Activated naive CD8-positive, alpha-beta T cell (primary cell): ENCODE measurements around the gene KCMF1.
"Not testable (repeated sequence)": the region's sequence is repeated elsewhere in the genome, so short reads cannot be mapped to it uniquely, and the experiment has no call there.

Source experiments
- H3K27ac Mint-ChIP-seq: one replicate; pipeline ENCODE4 v1.8.0; 2021; ENCODE audit warnings: mixed read lengths
- H3K27me3 Mint-ChIP-seq: one replicate; pipeline ENCODE4 v1.8.0; 2021; ENCODE audit warnings: mixed read lengths
- H3K36me3 Mint-ChIP-seq: one replicate; pipeline ENCODE4 v1.8.0; 2021; ENCODE audit warnings: mixed read lengths
- H3K4me1 Mint-ChIP-seq: one replicate; pipeline ENCODE4 v1.8.0; 2021; ENCODE audit warnings: low read depth, mixed read lengths
- H3K4me3 Mint-ChIP-seq: one replicate; pipeline ENCODE4 v1.8.0; 2021; ENCODE audit warnings: mild to moderate bottlenecking, mixed read lengths
- H3K9me3 Mint-ChIP-seq: one replicate; pipeline ENCODE4 v1.8.0; 2021; ENCODE audit warnings: low read depth, mixed read lengths

KCMF1 gene

GRCh38 chr2:84944295-84944909 is 26.6 kb upstream of the KCMF1 start:
- Mint-ChIP-seq H3K4me1 (peaks cover 55% of the 10 kb centered on the region), H3K36me3 (peaks cover 7% of the 10 kb centered on the region), H3K27me3 (no peaks in the 10 kb centered on the region), H3K4me3 (peak overlapping the region; percentile 33), H3K9me3 (no peaks in the 10 kb centered on the region), H3K27ac (peak overlapping the region; percentile 83)

GRCh38 chr2:84945838-84946203 is 25.1 kb upstream of the KCMF1 start:
- not testable (repeated sequence) for H3K36me3 Mint-ChIP-seq, H3K9me3 Mint-ChIP-seq, H3K27me3 Mint-ChIP-seq
- H3K4me1 Mint-ChIP-seq, result peaks cover 43% of the 10 kb centered on the region
- H3K4me3 Mint-ChIP-seq, result peak overlapping the region; percentile 44
- H3K27ac Mint-ChIP-seq, result peak overlapping the region; percentile 83

- Mint-ChIP-seq H3K4me3 (peak overlapping the region; percentile 75), H3K4me1 (peaks cover 39% of the 10 kb centered on the region), H3K27me3 (no peaks in the 10 kb centered on the region), H3K9me3 (no peaks in the 10 kb centered on the region), H3K27ac (peak overlapping the region; percentile 94), H3K36me3 (peaks cover 7% of the 10 kb centered on the region)
These were observed 24.6 kb upstream of the KCMF1 start for GRCh38 chr2:84946204-84947009.

- peaks cover 39% of the 10 kb centered on the region for H3K4me1 Mint-ChIP-seq
- H3K9me3 Mint-ChIP-seq, result no peaks in the 10 kb centered on the region
- peak overlapping the region; percentile 75 for H3K4me3 Mint-ChIP-seq
- H3K27ac Mint-ChIP-seq, result peak overlapping the region; percentile 94
- H3K27me3 Mint-ChIP-seq, result no peaks in the 10 kb centered on the region
- H3K36me3 Mint-ChIP-seq, result peaks cover 7% of the 10 kb centered on the region
These were observed 23.9 kb upstream of the KCMF1 start for GRCh38 chr2:84947010-84947593.

- Mint-ChIP-seq H3K36me3 (no peaks in the 10 kb centered on the region), H3K4me1 (peaks cover 11% of the 10 kb centered on the region), H3K4me3 (no peak overlapping the region), H3K9me3 (no peaks in the 10 kb centered on the region), H3K27ac (no peak overlapping the region), H3K27me3 (no peaks in the 10 kb centered on the region)
These were observed 17.4 kb upstream of the KCMF1 start for GRCh38 chr2:84953535-84953934.

GRCh38 chr2:84954329-84954728 is 16.6 kb upstream of the KCMF1 start:
- peaks cover 17% of the 10 kb centered on the region for H3K4me1 Mint-ChIP-seq
- H3K27me3 Mint-ChIP-seq, result no peaks in the 10 kb centered on the region
- no peak overlapping the region for H3K4me3 Mint-ChIP-seq
- H3K9me3 Mint-ChIP-seq, result no peaks in the 10 kb centered on the region
- peaks cover 1% of the 10 kb centered on the region for H3K36me3 Mint-ChIP-seq
- H3K27ac Mint-ChIP-seq, result no peak overlapping the region

- Mint-ChIP-seq H3K36me3 (peaks cover 3% of the 10 kb centered on the region), H3K27me3 (no peaks in the 10 kb centered on the region), H3K9me3 (no peaks in the 10 kb centered on the region), H3K4me3 (no peak overlapping the region), H3K4me1 (peaks cover 20% of the 10 kb centered on the region), H3K27ac (peak overlapping the region; percentile 66)
These were observed 14.3 kb upstream of the KCMF1 start for GRCh38 chr2:84956334-84957297.

GRCh38 chr2:84957771-84958134 is 13.2 kb upstream of the KCMF1 start:
- Mint-ChIP-seq H3K27me3 (no peaks in the 10 kb centered on the region), H3K27ac (peak overlapping the region; percentile 34), H3K4me1 (peaks cover 22% of the 10 kb centered on the region), H3K4me3 (no peak overlapping the region), H3K9me3 (no peaks in the 10 kb centered on the region), H3K36me3 (peaks cover 3% of the 10 kb centered on the region)

- peaks cover 9% of the 10 kb centered on the region for H3K36me3 Mint-ChIP-seq
- H3K4me3 Mint-ChIP-seq, result no peak overlapping the region
- H3K27ac Mint-ChIP-seq, result peak overlapping the region; percentile 34
- H3K9me3 Mint-ChIP-seq, result no peaks in the 10 kb centered on the region
- no peaks in the 10 kb centered on the region for H3K27me3 Mint-ChIP-seq
- H3K4me1 Mint-ChIP-seq, result peaks cover 28% of the 10 kb centered on the region
These were observed 12.6 kb upstream of the KCMF1 start for GRCh38 chr2:84958135-84959059.

- H3K27ac Mint-ChIP-seq, result peak overlapping the region; percentile 76
- H3K36me3 Mint-ChIP-seq, result peaks cover 15% of the 10 kb centered on the region
- peaks cover 34% of the 10 kb centered on the region for H3K4me1 Mint-ChIP-seq
- H3K9me3 Mint-ChIP-seq, result no peaks in the 10 kb centered on the region
- H3K4me3 Mint-ChIP-seq, result no peak overlapping the region
- no peaks in the 10 kb centered on the region for H3K27me3 Mint-ChIP-seq
These were observed 11.8 kb upstream of the KCMF1 start for GRCh38 chr2:84959095-84959565.

- no peak overlapping the region for H3K4me3 Mint-ChIP-seq
- H3K9me3 Mint-ChIP-seq, result no peaks in the 10 kb centered on the region
- H3K4me1 Mint-ChIP-seq, result peaks cover 37% of the 10 kb centered on the region
- peak overlapping the region; percentile 76 for H3K27ac Mint-ChIP-seq
- H3K36me3 Mint-ChIP-seq, result peaks cover 18% of the 10 kb centered on the region
- H3K27me3 Mint-ChIP-seq, result no peaks in the 10 kb centered on the region
These were observed 11.1 kb upstream of the KCMF1 start for GRCh38 chr2:84959566-84960506.

- no peak overlapping the region for H3K4me3 Mint-ChIP-seq
These were observed 8.0 kb upstream of the KCMF1 start for GRCh38 chr2:84962917-84963316.

GRCh38 chr2:84963323-84963691 is 7.7 kb upstream of the KCMF1 start:
- Mint-ChIP-seq H3K27ac (peak overlapping the region; percentile 42), H3K27me3 (no peaks in the 10 kb centered on the region), H3K4me1 (peaks cover 44% of the 10 kb centered on the region), H3K9me3 (no peaks in the 10 kb centered on the region), H3K36me3 (peaks cover 29% of the 10 kb centered on the region), H3K4me3 (no peak overlapping the region)

More at GRCh38 chr2:84962917-84963316, 8.0 kb upstream of the KCMF1 start:
- Mint-ChIP-seq H3K9me3 (no peaks in the 10 kb centered on the region), H3K27ac (peak overlapping the region; percentile 42), H3K36me3 (peaks cover 25% of the 10 kb centered on the region), H3K4me1 (peaks cover 43% of the 10 kb centered on the region), H3K27me3 (no peaks in the 10 kb centered on the region)
